C4-2B (cell line): ENCODE measurements around the gene G2E3.
"Not testable (repeated sequence)": the region's sequence is repeated elsewhere in the genome, so short reads cannot be mapped to it uniquely, and the experiment has no call there.

Experiments used
- ZFX ChIP-seq: fragments of 450-650 bp; IDR thresholded peaks from 2 replicates; pipeline ENCODE4 v1.6.1; 2017
- TF ChIP-seq, protein P1 (sequence below): fragments of 450-650 bp; conservative IDR thresholded peaks from 2 replicates; pipeline ENCODE4 v1.5.1; 2017; ENCODE audit warnings: mild to moderate bottlenecking

DNA sequence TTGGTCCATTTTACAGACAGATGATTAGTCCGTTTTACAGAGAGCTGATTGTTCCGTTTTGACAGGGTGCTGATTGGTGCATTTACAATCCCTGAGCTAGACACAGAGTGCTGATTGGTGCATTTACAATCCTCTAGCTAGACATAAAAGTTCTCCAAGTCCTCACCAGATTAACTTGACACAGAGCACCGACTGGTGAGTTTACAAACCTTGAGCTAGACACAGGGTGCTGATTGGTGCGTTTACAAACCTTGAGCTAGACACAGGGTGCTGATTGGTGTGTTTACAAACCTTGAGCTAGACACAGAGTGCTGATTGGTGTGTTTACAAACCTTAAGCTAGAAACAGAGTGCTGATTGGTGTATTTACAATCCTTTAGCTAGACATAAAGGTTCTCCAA is 12.2 kb upstream of the G2E3 start:
- TF ChIP-seq, protein P1, sequence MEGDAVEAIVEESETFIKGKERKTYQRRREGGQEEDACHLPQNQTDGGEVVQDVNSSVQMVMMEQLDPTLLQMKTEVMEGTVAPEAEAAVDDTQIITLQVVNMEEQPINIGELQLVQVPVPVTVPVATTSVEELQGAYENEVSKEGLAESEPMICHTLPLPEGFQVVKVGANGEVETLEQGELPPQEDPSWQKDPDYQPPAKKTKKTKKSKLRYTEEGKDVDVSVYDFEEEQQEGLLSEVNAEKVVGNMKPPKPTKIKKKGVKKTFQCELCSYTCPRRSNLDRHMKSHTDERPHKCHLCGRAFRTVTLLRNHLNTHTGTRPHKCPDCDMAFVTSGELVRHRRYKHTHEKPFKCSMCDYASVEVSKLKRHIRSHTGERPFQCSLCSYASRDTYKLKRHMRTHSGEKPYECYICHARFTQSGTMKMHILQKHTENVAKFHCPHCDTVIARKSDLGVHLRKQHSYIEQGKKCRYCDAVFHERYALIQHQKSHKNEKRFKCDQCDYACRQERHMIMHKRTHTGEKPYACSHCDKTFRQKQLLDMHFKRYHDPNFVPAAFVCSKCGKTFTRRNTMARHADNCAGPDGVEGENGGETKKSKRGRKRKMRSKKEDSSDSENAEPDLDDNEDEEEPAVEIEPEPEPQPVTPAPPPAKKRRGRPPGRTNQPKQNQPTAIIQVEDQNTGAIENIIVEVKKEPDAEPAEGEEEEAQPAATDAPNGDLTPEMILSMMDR: not testable (repeated sequence)
- TF ChIP-seq ZFX: not testable (repeated sequence)
